IMR-90 (cell line): ENCODE measurements around the gene NEUROG3. TPM values are rescaled to one million over a fixed set of nuclear protein-coding genes. Genes with fewer than 3 reads are reported as not detected.

Experiments
- ATAC-seq: fragments of 200-7000 bp; cut with Tn5 transposase; 2 replicates; pipeline ENCODE4 v1.9.1; 2020; ENCODE audit warnings: low read depth, mild to moderate bottlenecking, moderate library complexity
- BruUV-seq: library from RNA; stranded (reverse); fragments of 400-500 nt; replicated peaks from 2 replicates; lab custom pipeline; 2021; lab: Mats Ljungman, UMichigan
- CTCF ChIA-PET: fragments of 300-600 bp; formaldehyde crosslinking; extraction: SDS; loops from one replicate; lab custom pipeline; 2021; ENCODE audit warnings: antibody characterized with exemption; lab: Yijun Ruan, JAX
- POLR2A ChIA-PET: fragments of 300-600 bp; sonication (Branson Sonifier 250); formaldehyde crosslinking; loops from one replicate; lab custom pipeline; 2022; ENCODE audit warnings: antibody characterized with exemption; ENCODE audit not compliant: unreplicated experiment; lab: Charles Lee
- DNase-seq: peaks from one replicate; pipeline ENCODE4 v3.0.0; 2013
- H2AFZ ChIP-seq: replicated peaks from 2 replicates; pipeline ENCODE3; 2013; ENCODE audit warnings: low read length, mild to moderate bottlenecking; ENCODE audit not compliant: poor library complexity
- H2AK5ac ChIP-seq: 2 replicates; pipeline ENCODE4 v1.6.1; 2013; ENCODE audit warnings: low read depth, low read length, inconsistent platforms
- H2AK9ac ChIP-seq: replicated peaks from 2 replicates; pipeline ENCODE3; 2013; ENCODE audit warnings: mild to moderate bottlenecking, low read depth, low read length, moderate library complexity; ENCODE audit not compliant: poor library complexity
- H2BK120ac ChIP-seq: 2 replicates; pipeline ENCODE4 v1.6.1; 2013; ENCODE audit warnings: low read depth, low read length, inconsistent platforms
- H2BK15ac ChIP-seq: 3 replicates; pipeline ENCODE4 v1.6.1; 2013; ENCODE audit warnings: low read depth, low read length, inconsistent platforms
- H2BK20ac ChIP-seq: 2 replicates; pipeline ENCODE4 v1.6.1; 2013; ENCODE audit warnings: low read depth, mild to moderate bottlenecking, inconsistent platforms, low read length, moderate library complexity
- H2BK5ac ChIP-seq: 2 replicates; pipeline ENCODE4 v1.6.1; 2013; ENCODE audit warnings: mild to moderate bottlenecking, low read depth, low read length, inconsistent platforms; ENCODE audit not compliant: poor library complexity, severe bottlenecking
- H3K14ac ChIP-seq: replicated peaks from 2 replicates; pipeline ENCODE4 v1.6.1; 2013; ENCODE audit warnings: low read depth, low read length, inconsistent platforms
- H3K18ac ChIP-seq: 2 replicates; pipeline ENCODE4 v1.6.1; 2013; ENCODE audit warnings: low read depth, low read length, control low read depth
- H3K23ac ChIP-seq: 2 replicates; pipeline ENCODE4 v1.6.1; 2013; ENCODE audit warnings: low read depth, low read length, inconsistent platforms
- H3K27ac ChIP-seq: 2 replicates; pipeline ENCODE4 v1.5.1; 2013; ENCODE audit warnings: mild to moderate bottlenecking, control low read depth, low read length; ENCODE audit not compliant: insufficient read depth
- H3K27me3 ChIP-seq: 2 replicates; pipeline ENCODE4 v1.6.1; 2013; ENCODE audit warnings: low read length; ENCODE audit not compliant: control insufficient read depth, insufficient read depth
- H3K36me3 ChIP-seq: 2 replicates; pipeline ENCODE4 v1.6.1; 2013; ENCODE audit warnings: low read length, mixed read lengths; ENCODE audit not compliant: control insufficient read depth, insufficient read depth
- H3K4ac ChIP-seq: 2 replicates; pipeline ENCODE4 v1.6.1; 2013; ENCODE audit warnings: low read depth, low read length, inconsistent platforms
- H3K4me1 ChIP-seq: 2 replicates; pipeline ENCODE4 v1.6.1; 2013; ENCODE audit warnings: low read length, mixed read lengths; ENCODE audit not compliant: control insufficient read depth, insufficient read depth
- H3K4me2 ChIP-seq: 2 replicates; pipeline ENCODE4 v1.6.1; 2013; ENCODE audit warnings: low read depth, mild to moderate bottlenecking, control low read depth, low read length, moderate library complexity
- H3K4me3 ChIP-seq: 2 replicates; pipeline ENCODE4 v1.5.1; 2013; ENCODE audit warnings: low read depth, mild to moderate bottlenecking, control low read depth, low read length, moderate library complexity; ENCODE audit not compliant: insufficient read depth
- H3K56ac ChIP-seq: 2 replicates; pipeline ENCODE4 v1.6.1; 2013; ENCODE audit warnings: low read length, inconsistent platforms; ENCODE audit not compliant: insufficient read depth; ENCODE audit errors: extremely low read depth
- H3K79me1 ChIP-seq, 2 experiments: 2 replicates each; pipeline ENCODE4 v1.6.1; 2013; ENCODE audit warnings: low read length in 2 of 2, inconsistent platforms in 1 of 2, low read depth in 1 of 2
- H3K9ac ChIP-seq: 2 replicates; pipeline ENCODE4 v1.6.1; 2013; ENCODE audit warnings: low read depth, low read length, control low read depth
- H3K9me1 ChIP-seq: 2 replicates; pipeline ENCODE4 v1.6.1; 2013; ENCODE audit warnings: low read length, inconsistent platforms; ENCODE audit not compliant: insufficient read depth
- H3K9me3 ChIP-seq: 2 replicates; pipeline ENCODE4 v1.6.1; 2013; ENCODE audit warnings: low read length; ENCODE audit not compliant: control insufficient read depth, insufficient read depth
- H4K20me1 ChIP-seq: 2 replicates; pipeline ENCODE4 v1.6.1; 2013; ENCODE audit warnings: low read length, inconsistent platforms; ENCODE audit not compliant: insufficient read depth
- H4K5ac ChIP-seq: 2 replicates; pipeline ENCODE4 v1.6.1; 2013; ENCODE audit warnings: mild to moderate bottlenecking, low read depth, low read length, control low read depth
- H4K8ac ChIP-seq, 2 experiments: 2 replicates each; pipeline ENCODE4 v1.6.1; 2013; ENCODE audit warnings: low read depth in 2 of 2, low read length in 2 of 2, control low read depth in 1 of 2, inconsistent platforms in 1 of 2
- H4K91ac ChIP-seq: 2 replicates; pipeline ENCODE4 v1.6.1; 2013; ENCODE audit warnings: low read depth, low read length, inconsistent platforms; ENCODE audit not compliant: insufficient read depth
- CEBPB ChIP-seq: IDR thresholded peaks from 2 replicates; pipeline ENCODE4 v1.6.1; 2012; ENCODE audit warnings: low read depth, low read length, improper control_type of control experiment
- CHD1 ChIP-seq: IDR thresholded peaks from 2 replicates; pipeline ENCODE4 v1.6.1; 2012; ENCODE audit warnings: low read depth, low read length, improper control_type of control experiment
- CTCF ChIP-seq: conservative IDR thresholded peaks from 2 replicates; pipeline ENCODE4 v1.5.1; 2012; ENCODE audit warnings: mild to moderate bottlenecking, low read depth, low read length, improper control_type of control experiment
- MAZ ChIP-seq: IDR thresholded peaks from 2 replicates; pipeline ENCODE4 v1.6.1; 2012; ENCODE audit warnings: low read depth, mild to moderate bottlenecking, low read length, improper control_type of control experiment, moderate library complexity, borderline replicate concordance
- NFE2L2 ChIP-seq: fragments of 150-350 bp; IDR thresholded peaks from 2 replicates; pipeline ENCODE4 v1.6.1; 2016; ENCODE audit warnings: low read depth, mild to moderate bottlenecking, low read length
- POLR2A ChIP-seq: IDR thresholded peaks from 2 replicates; pipeline ENCODE4 v1.6.1; 2012; ENCODE audit warnings: mild to moderate bottlenecking, low read depth, low read length
- RAD21 ChIP-seq: IDR thresholded peaks from 2 replicates; pipeline ENCODE4 v1.6.1; 2012; ENCODE audit warnings: low read length, improper control_type of control experiment
- RFX5 ChIP-seq: IDR thresholded peaks from 2 replicates; pipeline ENCODE4 v1.8.0; 2012; ENCODE audit warnings: low read depth, mild to moderate bottlenecking, low read length, moderate library complexity
- SMC3 ChIP-seq: fragments of 150-350 bp; IDR thresholded peaks from 2 replicates; pipeline ENCODE4 v1.6.1; 2016; ENCODE audit warnings: low read depth, mild to moderate bottlenecking, antibody characterized with exemption, low read length, moderate library complexity
- USF2 ChIP-seq: fragments of 150-350 bp; IDR thresholded peaks from 2 replicates; pipeline ENCODE4 v1.6.1; 2017; ENCODE audit warnings: mild to moderate bottlenecking, antibody characterized with exemption, low read length, low read depth
- WGBS, 2 experiments: methylation state at CpG; one replicate each; pipeline versions ENCODE4 v1.1.5 to v1.1.7; 2013; ENCODE audit warnings: missing lambda C conversion rate in 2 of 2; ENCODE audit not compliant: insufficient read length in 1 of 2; ENCODE audit errors: extremely low coverage in 2 of 2; 5-methylcytosine and 5-hydroxymethylcytosine counted together
- dilution Hi-C: fragments of 300-500 bp; cut with HindIII; formaldehyde crosslinking; loops from one replicate; pipeline ENCODE4 v1.14.3; 2018; ENCODE audit warnings: low sequenced_read_pairs; ENCODE audit not compliant: unreplicated experiment
- in situ Hi-C: fragments of 300-500 bp; cut with MboI; formaldehyde crosslinking; loops from 3 replicates; pipeline ENCODE4 v1.14.3; 2019; ENCODE audit warnings: low sequenced_read_pairs, inconsistent platforms, mixed read lengths
- intact Hi-C: fragments of 100-400 bp; cut with micrococcal nuclease; formaldehyde crosslinking; loops from 2 replicates; pipeline ENCODE4 v1.10.0; 2022
- polyA plus RNA-seq, 3 experiments: library from polyadenylated mRNA; depleted of rRNA; stranded (reverse); fragments of >200 nt; gene quantifications; 2 replicates each; pipeline ENCODE4 v1.2.3, GENCODE V29; 2012; ENCODE audit warnings: low replicate concordance in 1 of 3
- total RNA-seq: library from RNA; depleted of rRNA; stranded (reverse); fragments of >200 nt; gene quantifications from 2 replicates; pipeline ENCODE4 v1.2.3, GENCODE V29; 2012
- TF ChIP-seq, protein P1 (sequence below): fragments of 150-350 bp; IDR thresholded peaks from 2 replicates; pipeline ENCODE4 v1.6.1; 2016; ENCODE audit warnings: low read depth, mild to moderate bottlenecking, low read length, moderate library complexity, borderline replicate concordance

The NEUROG3 gene
- total and polyA plus RNA-seq, 2 of the 4 experiments (the other 2 are of a cell fraction) = not detected

DNA sequence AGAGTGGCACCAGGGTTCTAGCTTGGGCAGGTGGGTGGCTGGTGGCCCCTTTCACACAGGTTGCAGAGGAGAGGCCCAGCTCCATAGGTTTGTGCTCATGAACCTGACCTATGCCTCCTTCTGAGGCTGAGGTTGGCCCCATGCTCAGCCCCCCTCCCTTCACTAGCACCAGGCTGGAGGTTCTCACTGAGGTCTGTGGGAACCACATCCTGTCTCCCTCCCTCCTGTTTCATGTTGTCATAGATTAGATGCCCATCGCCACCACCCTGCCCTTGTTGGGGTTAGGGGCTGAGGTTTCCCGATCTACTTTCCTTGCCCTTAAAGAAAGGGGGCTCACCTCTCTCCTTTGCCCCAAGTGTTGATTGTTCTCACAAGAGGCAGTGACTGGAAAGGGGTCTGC, 14.7 kb downstream of the NEUROG3 start:
- CTCF ChIA-PET = no interaction called here

More for the DNA sequence above, 14.7 kb downstream of the NEUROG3 start:
- in situ Hi-C loops = loop anchor here (5.0 kb wide), 1 partner anchor 69 kb away; no protein-coding TSS in a partner anchor
- Histone ChIP-seq H4K8ac (no peak overlapping the region), H3K18ac (no peak overlapping the region), H3K4me2 (no peak overlapping the region), H2BK15ac (no peak overlapping the region), H3K14ac (no peak overlapping the region), H3K4ac (no peak overlapping the region), H3K4me1 (no peaks in the 10 kb centered on the region), H4K5ac (no peak overlapping the region), H2BK5ac (no peak overlapping the region), H2AK9ac (no peak overlapping the region), H3K27me3 (peaks cover 38% of the 10 kb centered on the region), H3K56ac (no peak overlapping the region), H4K20me1 (no peaks in the 10 kb centered on the region), H3K79me1 (no peaks in the 10 kb centered on the region), H2AK5ac (no peak overlapping the region), H2BK20ac (no peak overlapping the region), H3K9ac (no peak overlapping the region), H4K91ac (no peak overlapping the region), H2AFZ (no peak overlapping the region), H3K9me3 (no peaks in the 10 kb centered on the region), H2BK120ac (no peak overlapping the region), H3K9me1 (no peaks in the 10 kb centered on the region), H3K23ac (no peak overlapping the region), H3K36me3 (no peaks in the 10 kb centered on the region), H3K27ac (no peak overlapping the region), H3K4me3 (no peak overlapping the region)
- WGBS, 2 experiments = no CpG with 5 or more reads among the region's 2 CpGs
- no peak for DNase-seq
- intact Hi-C loops = no loop called here
- ATAC-seq = no peak
- BruUV-seq = no TSS peak
- dilution Hi-C loops = no loop called here
- TF ChIP-seq NFE2L2 (no peak), RFX5 (no peak), CHD1 (no peak), CTCF (no peak), USF2 (no peak), POLR2A (no peak), RAD21 (no peak), SMC3 (no peak), MAZ (no peak), CEBPB (no peak)
- TF ChIP-seq, protein P1, sequence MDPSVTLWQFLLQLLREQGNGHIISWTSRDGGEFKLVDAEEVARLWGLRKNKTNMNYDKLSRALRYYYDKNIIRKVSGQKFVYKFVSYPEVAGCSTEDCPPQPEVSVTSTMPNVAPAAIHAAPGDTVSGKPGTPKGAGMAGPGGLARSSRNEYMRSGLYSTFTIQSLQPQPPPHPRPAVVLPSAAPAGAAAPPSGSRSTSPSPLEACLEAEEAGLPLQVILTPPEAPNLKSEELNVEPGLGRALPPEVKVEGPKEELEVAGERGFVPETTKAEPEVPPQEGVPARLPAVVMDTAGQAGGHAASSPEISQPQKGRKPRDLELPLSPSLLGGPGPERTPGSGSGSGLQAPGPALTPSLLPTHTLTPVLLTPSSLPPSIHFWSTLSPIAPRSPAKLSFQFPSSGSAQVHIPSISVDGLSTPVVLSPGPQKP = no peak
- POLR2A ChIA-PET = no interaction called here
